ENCODE measurements around the gene KRTAP10-10. TPM values are rescaled to one million over a fixed set of nuclear protein-coding genes. Genes with fewer than 3 reads are reported as not detected.
"Not testable (repeated sequence)": the region's sequence is repeated elsewhere in the genome, so short reads cannot be mapped to it uniquely, and the experiment has no call there.

Gene KRTAP10-10
- total and polyA plus RNA-seq, 3 donors from 2014 or later, result not detected

DNA sequence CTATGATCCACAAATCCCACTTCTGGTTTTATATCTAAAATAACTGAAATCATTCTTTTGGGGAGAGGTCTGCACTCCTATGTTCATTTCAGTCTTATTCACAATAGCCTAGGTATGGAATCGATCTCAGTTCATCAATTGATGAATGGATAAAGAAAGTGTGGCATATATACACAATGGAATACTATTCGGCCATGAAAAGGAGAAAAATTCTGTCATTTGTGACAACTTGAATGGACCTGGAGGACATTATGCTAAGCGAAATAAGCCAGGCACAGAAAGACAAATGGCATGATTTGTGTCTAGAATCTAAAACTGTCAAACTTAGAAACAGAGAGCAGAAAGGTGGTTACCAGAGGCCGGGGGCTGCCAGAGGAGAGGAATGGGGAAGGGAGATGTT is 30.7 kb upstream of the KRTAP10-10 start:
- 81 to 86% methylated on average over 4 of the region's 4 CpGs for WGBS, 2 donors
- no peak for DNase-seq
- H3K36me3 ChIP-seq (ENCODE audit: low read depth, missing control alignments), result no peaks in the 10 kb centered on the region
- H3K27me3 ChIP-seq, result no peaks in the 10 kb centered on the region
- intact Hi-C loops (cut with DNase I; ENCODE audit: low total_unique reads), result no loop called here
- no peak overlapping the region for H3K27ac ChIP-seq
- TF ChIP-seq, protein P1, sequence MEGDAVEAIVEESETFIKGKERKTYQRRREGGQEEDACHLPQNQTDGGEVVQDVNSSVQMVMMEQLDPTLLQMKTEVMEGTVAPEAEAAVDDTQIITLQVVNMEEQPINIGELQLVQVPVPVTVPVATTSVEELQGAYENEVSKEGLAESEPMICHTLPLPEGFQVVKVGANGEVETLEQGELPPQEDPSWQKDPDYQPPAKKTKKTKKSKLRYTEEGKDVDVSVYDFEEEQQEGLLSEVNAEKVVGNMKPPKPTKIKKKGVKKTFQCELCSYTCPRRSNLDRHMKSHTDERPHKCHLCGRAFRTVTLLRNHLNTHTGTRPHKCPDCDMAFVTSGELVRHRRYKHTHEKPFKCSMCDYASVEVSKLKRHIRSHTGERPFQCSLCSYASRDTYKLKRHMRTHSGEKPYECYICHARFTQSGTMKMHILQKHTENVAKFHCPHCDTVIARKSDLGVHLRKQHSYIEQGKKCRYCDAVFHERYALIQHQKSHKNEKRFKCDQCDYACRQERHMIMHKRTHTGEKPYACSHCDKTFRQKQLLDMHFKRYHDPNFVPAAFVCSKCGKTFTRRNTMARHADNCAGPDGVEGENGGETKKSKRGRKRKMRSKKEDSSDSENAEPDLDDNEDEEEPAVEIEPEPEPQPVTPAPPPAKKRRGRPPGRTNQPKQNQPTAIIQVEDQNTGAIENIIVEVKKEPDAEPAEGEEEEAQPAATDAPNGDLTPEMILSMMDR (IDR thresholded peaks at IDR 0.05), result no peak
- no peak overlapping the region for H3K4me3 ChIP-seq
- no peaks in the 10 kb centered on the region for H3K9me3 ChIP-seq
- H3K4me1 ChIP-seq, result no peaks in the 10 kb centered on the region

GRCh38 chr21:44609193-44609592 is 28.0 kb upstream of the KRTAP10-10 start:
- no peaks in the 10 kb centered on the region for H3K27me3 ChIP-seq
- intact Hi-C loops (cut with DNase I; ENCODE audit: low total_unique reads), result no loop called here
- TF ChIP-seq POLR2A (IDR thresholded peaks at IDR 0.05), result no peak
- TF ChIP-seq, protein P1 (IDR thresholded peaks at IDR 0.05), result no peak
- no peak overlapping the region for H3K27ac ChIP-seq
- DNase-seq, result no peak
- H3K4me1 ChIP-seq, result no peaks in the 10 kb centered on the region
- H3K36me3 ChIP-seq (ENCODE audit: low read depth, missing control alignments), result no peaks in the 10 kb centered on the region
- no peak overlapping the region for H3K4me3 ChIP-seq
- no peaks in the 10 kb centered on the region for H3K9me3 ChIP-seq

DNA sequence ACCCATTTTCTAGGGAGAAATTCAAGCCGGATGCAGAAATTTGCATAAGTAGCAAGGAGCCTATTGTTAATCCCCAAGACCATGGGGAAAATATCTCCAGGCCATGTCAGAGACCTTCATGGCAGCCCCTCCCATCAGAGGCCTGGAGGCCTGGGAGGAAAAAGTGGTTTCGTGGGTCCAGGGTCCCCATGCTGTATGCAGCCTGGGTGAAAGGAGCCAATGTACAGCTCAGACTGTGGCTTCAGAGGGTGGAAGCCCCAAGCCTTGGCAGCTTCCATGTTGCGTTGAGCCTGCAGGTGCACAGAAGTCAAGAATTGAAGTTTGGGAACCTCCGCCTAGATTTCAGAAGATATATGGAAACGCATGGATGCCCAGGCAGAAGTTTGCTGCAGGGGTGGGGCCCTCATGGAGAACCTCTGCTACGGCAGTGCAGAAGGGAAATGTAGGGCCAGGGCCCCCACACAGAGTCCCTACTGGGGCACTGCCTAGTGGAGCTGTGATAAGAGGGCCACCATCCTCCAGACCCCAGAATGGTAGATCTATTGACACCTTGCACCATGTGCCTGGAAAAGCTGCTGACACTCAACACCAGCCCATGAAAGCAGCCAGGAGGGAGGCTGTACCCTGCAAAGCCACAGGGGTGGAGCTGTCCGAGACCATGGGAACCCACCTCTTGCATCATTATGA is 26.9 kb upstream of the KRTAP10-10 start:
- H3K36me3 ChIP-seq (ENCODE audit: low read depth, missing control alignments); H3K27me3 ChIP-seq; H3K4me3 ChIP-seq; intact Hi-C loops (cut with DNase I; ENCODE audit: low total_unique reads); H3K4me1 ChIP-seq; DNase-seq; H3K9me3 ChIP-seq; H3K27ac ChIP-seq: not testable (repeated sequence)
- WGBS, 2 donors, result 91 to 97% methylated on average over 7 of the region's 7 CpGs

DNA sequence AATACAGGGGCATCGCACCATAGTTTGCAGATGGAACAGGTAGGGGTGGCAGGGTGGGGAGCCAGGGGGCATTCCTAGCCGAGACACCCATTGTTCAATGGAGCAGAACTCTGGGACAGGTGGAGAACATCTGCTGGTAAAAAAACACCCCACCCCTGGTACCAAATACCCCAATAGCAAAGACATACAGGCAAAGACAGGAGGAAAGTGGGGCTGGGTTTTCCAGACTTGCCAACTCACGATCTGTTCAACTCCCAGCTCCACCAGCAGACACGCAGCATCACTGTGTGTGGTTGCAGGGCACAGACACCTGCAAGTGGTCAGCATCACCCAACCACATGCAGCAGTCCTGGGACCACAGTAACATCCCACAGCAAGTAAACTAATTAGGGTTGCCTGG is 25.6 kb upstream of the KRTAP10-10 start:
- Histone ChIP-seq H3K27me3 (no peaks in the 10 kb centered on the region), H3K4me1 (no peaks in the 10 kb centered on the region), H3K27ac (no peak overlapping the region), H3K9me3 (no peaks in the 10 kb centered on the region), H3K4me3 (no peak overlapping the region), H3K36me3 (ENCODE audit: low read depth, missing control alignments) (no peaks in the 10 kb centered on the region)
- intact Hi-C loops (cut with DNase I; ENCODE audit: low total_unique reads), result no loop called here
- TF ChIP-seq, protein P1 (IDR thresholded peaks at IDR 0.05), result no peak
- no peak for TF ChIP-seq POLR2A (IDR thresholded peaks at IDR 0.05)
- no peak for DNase-seq
- WGBS, 2 donors, result 88 to 91% methylated on average over 4 of the region's 4 CpGs

GRCh38 chr21:44612029-44612486 is 25.1 kb upstream of the KRTAP10-10 start, which contains the start of gene KRTAP10-8:
Gene KRTAP10-8, plus strand, starts transcription at chr21:44612079. Its CDS starts 22 bp downstream, at chr21:44612101.
- H3K27me3 ChIP-seq, result no peaks in the 10 kb centered on the region
- no peak for DNase-seq
- intact Hi-C loops (cut with DNase I; ENCODE audit: low total_unique reads), result no loop called here

More at GRCh38 chr21:44612029-44612486, 25.1 kb upstream of the KRTAP10-10 start, which contains the start of gene KRTAP10-8:
- Histone ChIP-seq H3K27ac (no peak within 1 kb of the TSS), H3K36me3 (ENCODE audit: low read depth, missing control alignments) (no peaks in the 10 kb centered on the region), H3K4me1 (no peaks in the 10 kb centered on the region), H3K4me3 (no peak within 1 kb of the TSS), H3K9me3 (no peaks in the 10 kb centered on the region)
- 85% methylated on average over 8 of the region's 8 CpGs; no CpG with 5 or more reads in 1 of the 2 donors for WGBS, 2 donors
- TF ChIP-seq, protein P1 (IDR thresholded peaks at IDR 0.05), result no peak
- no peak for TF ChIP-seq POLR2A (IDR thresholded peaks at IDR 0.05)

All from testis (tissue), 3 donors.